HG03354 (cell line): ENCODE results near the gene GPM6B.

Experiments
- ATAC-seq: cut with Tn5 transposase; IDR thresholded peaks from one replicate; pipeline ENCODE4 v1.9.1; 2021; ENCODE audit warnings: mild to moderate bottlenecking; ENCODE audit not compliant: unreplicated experiment, poor library complexity, severe bottlenecking

GPM6B gene

GRCh38 chrX:13816643-13817627, at the start of gene GPM6B:
TSS of gene GPM6B (minus strand) at chrX:13817093. CDS start at chrX:13816904, 189 bp downstream.
- ATAC-seq: no peak

- ATAC-seq: no peak
Measured at GRCh38 chrX:13864264-13864663, 47.4 kb upstream of the GPM6B start.

- ATAC-seq: no peak
Measured at GRCh38 chrX:13863324-13863723, 46.4 kb upstream of the GPM6B start.

GRCh38 chrX:13859724-13860123, 42.8 kb upstream of the GPM6B start:
- ATAC-seq: no peak

- no peak for ATAC-seq
Measured at GRCh38 chrX:13857804-13858203, 40.9 kb upstream of the GPM6B start.

GRCh38 chrX:13855689-13856450, 39.0 kb upstream of the GPM6B start:
- ATAC-seq: no peak

- ATAC-seq: no peak
Measured at GRCh38 chrX:13854003-13854402, 37.1 kb upstream of the GPM6B start.

- peak; percentile 89 for ATAC-seq
Measured at GRCh38 chrX:13852001-13852695, 35.3 kb upstream of the GPM6B start.

- ATAC-seq: no peak
Measured at GRCh38 chrX:13845721-13846378, 29.0 kb upstream of the GPM6B start.

- ATAC-seq: no peak
Measured at GRCh38 chrX:13843150-13843721, 26.3 kb upstream of the GPM6B start.

GRCh38 chrX:13840121-13840520, 23.2 kb upstream of the GPM6B start:
- ATAC-seq: no peak

- no peak for ATAC-seq
Measured at GRCh38 chrX:13837290-13837745, 20.4 kb upstream of the GPM6B start.

- ATAC-seq: no peak
Measured at GRCh38 chrX:13836575-13836974, 19.7 kb upstream of the GPM6B start.

GRCh38 chrX:13835825-13836224, 18.9 kb upstream of the GPM6B start:
- no peak for ATAC-seq

- ATAC-seq: no peak
Measured at GRCh38 chrX:13834355-13834754, 17.5 kb upstream of the GPM6B start.

- ATAC-seq: no peak
Measured at GRCh38 chrX:13829983-13830382, 13.1 kb upstream of the GPM6B start.

GRCh38 chrX:13828392-13828791, 11.5 kb upstream of the GPM6B start:
- ATAC-seq: no peak

GRCh38 chrX:13827298-13828090, 10.6 kb upstream of the GPM6B start:
- no peak for ATAC-seq
